ENCODE data around the gene HACL1. TPM values are rescaled to one million over a fixed set of nuclear protein-coding genes. Genes with fewer than 3 reads are reported as not detected.
"Not testable (repeated sequence)": the region's sequence is repeated elsewhere in the genome, so short reads cannot be mapped to it uniquely, and the experiment has no call there.

HACL1 gene
- total RNA-seq, 2 donors from 2014 or later = 22.7 to 34.2 TPM

DNA sequence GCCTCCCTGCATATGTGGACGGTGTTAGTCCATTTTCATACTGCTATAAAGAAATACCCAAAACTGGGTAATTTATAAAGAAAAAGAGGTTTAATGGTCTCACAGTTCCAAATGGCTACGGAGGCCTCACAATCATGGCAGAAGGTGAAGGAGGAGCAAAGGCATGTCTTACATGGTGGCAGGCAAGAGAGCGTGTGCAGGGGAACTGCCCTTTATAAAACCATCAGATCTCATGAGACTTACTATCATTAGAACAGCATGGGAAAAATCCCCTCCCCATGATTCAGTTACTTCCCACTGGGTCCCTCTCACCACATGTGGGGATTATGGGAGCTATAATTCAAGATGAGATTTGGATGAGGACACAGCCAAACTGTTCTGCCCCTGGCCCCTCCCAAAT, 1.4 kb upstream of the HACL1 start:
- not testable (repeated sequence) for ATAC-seq; H3K9me3 Mint-ChIP-seq; DNase-seq (ENCODE audit: low spot score in 2 of 2)
- H3K36me3 Mint-ChIP-seq = peaks cover 16 to 29% of the 10 kb centered on the region in 2 donors
- peak overlapping the region; percentile 95 to 98 for H3K27ac Mint-ChIP-seq

DNA sequence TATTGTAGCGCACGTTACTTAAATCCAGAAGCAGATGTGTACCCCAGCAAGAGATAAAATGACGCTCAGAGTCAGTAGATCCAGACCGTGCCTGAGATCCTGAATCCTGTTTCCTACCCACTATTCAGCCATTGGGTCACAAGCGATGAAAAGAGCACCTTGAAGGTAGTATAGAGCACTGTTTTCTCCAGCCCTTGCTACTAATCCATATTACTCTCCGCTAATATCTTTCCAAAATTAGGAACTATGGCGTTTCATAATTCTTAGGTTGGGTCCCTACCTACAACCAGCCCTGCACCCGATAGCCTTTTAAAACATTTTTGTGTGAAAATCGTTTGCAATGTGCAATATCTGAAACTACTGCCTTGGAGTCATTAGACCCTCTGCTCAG, 772 bp upstream of the HACL1 start:
- DNase-seq (ENCODE audit: low spot score in 2 of 2) (no peak), ATAC-seq (peak in 1 of 2 donors; percentile 13)
- peak overlapping the region; percentile 95 to 98 for H3K27ac Mint-ChIP-seq
- peaks cover 0 to 8% of the 10 kb centered on the region in 2 donors for H3K9me3 Mint-ChIP-seq
- peaks cover 16 to 29% of the 10 kb centered on the region in 2 donors for H3K36me3 Mint-ChIP-seq

DNA sequence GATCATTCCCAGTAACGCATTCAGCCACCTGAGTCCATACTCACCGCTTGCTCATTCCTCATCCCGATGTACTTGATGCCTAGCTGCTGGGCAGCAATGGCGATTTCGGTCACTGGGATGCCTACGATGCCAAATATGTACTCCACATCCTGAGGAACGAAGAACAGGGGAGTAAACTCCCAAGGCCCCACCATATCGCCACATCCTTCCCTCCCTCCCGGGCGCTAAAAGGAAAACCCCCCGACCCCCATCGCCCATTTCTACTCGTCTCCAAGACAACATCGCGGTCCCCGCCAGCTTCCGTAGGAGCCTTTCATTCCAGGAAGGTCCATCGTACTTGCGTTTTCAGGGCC, 347 bp downstream of the HACL1 start:
- peaks cover 16 to 29% of the 10 kb centered on the region in 2 donors for H3K36me3 Mint-ChIP-seq
- H3K9me3 Mint-ChIP-seq = peaks cover 0 to 8% of the 10 kb centered on the region in 2 donors
- DNase-seq (ENCODE audit: low spot score in 2 of 2) (no peak), ATAC-seq (peak in 1 of 2 donors; percentile 0)
- peak overlapping the region; percentile 95 to 98 for H3K27ac Mint-ChIP-seq

DNA sequence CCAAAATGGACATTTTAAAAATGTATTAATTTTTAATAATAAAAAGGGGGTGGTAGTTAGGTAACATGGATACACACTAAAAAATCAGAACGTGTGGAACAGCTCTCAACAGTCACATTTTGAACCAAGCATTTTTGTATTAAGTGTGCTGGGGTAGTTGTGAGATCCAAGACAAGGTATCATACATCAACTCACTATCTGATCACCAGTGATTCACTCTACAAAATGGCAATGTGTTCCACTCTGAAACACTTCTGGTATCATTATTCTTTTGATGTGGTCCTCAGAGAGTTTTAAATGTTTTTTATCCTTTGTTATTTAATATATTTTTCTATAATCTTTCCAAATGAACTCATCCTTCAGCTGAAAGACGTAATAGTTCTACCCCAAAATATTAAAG, 5.4 kb downstream of the HACL1 start:
- H3K27ac Mint-ChIP-seq = no peak overlapping the region
- no peak for DNase-seq (ENCODE audit: low spot score in 2 of 2)
- no peaks in the 10 kb centered on the region for H3K9me3 Mint-ChIP-seq
- peaks cover 0 to under 1% of the 10 kb centered on the region in 2 donors for H3K36me3 Mint-ChIP-seq
- peak in 1 of 2 donors; percentile 41 for ATAC-seq

DNA sequence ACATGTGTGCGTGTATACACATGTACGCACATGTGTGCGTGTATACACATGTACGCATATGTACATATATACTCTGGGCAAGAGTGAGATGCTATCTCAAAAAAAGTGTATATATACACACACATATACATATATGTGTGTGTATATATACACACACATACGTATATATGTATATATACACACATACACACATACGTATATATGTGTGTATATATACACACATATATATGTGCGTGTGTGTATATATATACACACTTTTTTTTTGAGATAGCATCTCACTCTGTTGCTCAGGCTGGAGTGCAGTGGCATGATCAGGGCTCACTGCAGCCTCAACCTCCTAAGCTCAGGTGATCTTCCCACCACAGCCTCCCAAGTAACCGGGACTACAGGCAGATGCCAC, 8.4 kb downstream of the HACL1 start:
- no peak for ATAC-seq
- H3K9me3 Mint-ChIP-seq = no peaks in the 10 kb centered on the region

DNA sequence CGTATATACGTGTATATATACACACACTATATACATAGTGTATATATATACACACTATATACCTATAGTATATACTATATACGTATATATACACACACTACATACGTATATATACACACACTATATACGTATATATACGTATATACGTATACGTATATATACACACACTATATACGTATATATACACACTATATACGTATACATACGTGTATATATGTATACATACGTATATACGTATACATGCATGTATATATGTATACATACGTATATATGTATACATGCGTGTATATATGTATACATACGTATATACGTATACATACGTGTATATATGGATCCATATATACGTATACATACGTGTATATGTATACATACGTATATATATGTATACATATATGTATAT, 9.4 kb downstream of the HACL1 start:
- DNase-seq (ENCODE audit: low spot score in 2 of 2) (no peak), ATAC-seq (no peak)
- Mint-ChIP-seq H3K36me3 (no peaks in the 10 kb centered on the region), H3K27ac (no peak overlapping the region), H3K9me3 (no peaks in the 10 kb centered on the region)

More for the DNA sequence above, 8.4 kb downstream of the HACL1 start:
- H3K36me3 Mint-ChIP-seq = no peaks in the 10 kb centered on the region
- DNase-seq (ENCODE audit: low spot score in 2 of 2) = no peak
- no peak overlapping the region for H3K27ac Mint-ChIP-seq

DNA sequence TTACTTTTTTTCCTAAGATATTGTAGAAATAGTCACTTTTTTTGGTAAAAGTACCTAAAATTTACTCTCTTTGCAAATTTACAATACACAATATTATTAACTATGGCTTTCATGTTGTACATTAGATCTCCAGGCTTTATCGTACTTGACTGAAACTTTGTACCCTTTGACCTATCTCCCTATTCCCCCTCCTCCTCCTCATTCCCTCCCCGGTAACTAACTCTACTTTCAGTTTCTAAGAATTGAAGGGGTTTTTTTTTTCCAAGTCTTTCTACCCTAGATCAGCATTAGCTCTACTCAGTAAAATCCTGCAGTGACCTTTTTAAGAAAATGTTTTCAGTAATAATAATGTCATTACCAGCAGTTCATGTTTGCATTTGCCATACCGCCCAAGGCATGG, 10.1 kb downstream of the HACL1 start:
- ATAC-seq = no peak
- H3K9me3 Mint-ChIP-seq = no peaks in the 10 kb centered on the region
- DNase-seq (ENCODE audit: low spot score in 2 of 2) = no peak
- H3K27ac Mint-ChIP-seq = no peak overlapping the region
- peaks cover 0 to 3% of the 10 kb centered on the region in 2 donors for H3K36me3 Mint-ChIP-seq

DNA sequence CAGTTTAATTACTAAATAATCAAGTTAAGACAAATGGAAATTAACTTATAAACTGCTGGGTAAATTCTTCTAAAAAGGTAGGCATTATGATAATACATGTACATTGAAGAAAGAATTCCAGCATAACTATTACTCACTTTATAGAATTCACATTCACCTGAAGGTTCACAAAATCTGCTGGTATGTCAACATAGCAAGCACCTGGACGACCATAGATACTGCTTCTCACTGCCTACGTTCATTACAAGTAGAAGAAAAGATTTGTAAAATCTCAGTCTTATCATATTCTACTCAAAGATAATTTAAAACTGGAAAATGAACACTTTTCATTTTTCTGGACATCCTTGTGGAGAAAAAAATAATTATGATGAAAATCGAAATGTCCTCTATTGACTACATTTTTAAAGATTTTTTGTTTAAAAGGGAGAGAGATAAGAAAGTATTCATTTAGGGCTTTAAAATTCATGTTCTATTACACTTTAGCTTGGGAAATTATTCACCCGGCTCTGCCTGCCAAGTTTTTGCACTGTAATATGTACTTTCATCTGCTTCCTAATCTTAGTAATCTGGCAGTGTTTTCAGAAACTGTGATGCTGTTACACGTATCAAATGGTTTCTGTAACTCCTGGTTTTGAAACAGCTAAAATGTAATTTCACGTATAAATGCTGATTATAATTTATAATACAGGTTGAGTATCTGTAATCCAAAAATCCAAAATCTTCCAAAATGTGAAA, 16.1 kb downstream of the HACL1 start:
- no peak for DNase-seq (ENCODE audit: low spot score in 2 of 2)
- H3K27ac Mint-ChIP-seq = no peak overlapping the region
- no peak for ATAC-seq
- H3K36me3 Mint-ChIP-seq = peaks cover 0 to 4% of the 10 kb centered on the region in 2 donors
- H3K9me3 Mint-ChIP-seq = no peaks in the 10 kb centered on the region

DNA sequence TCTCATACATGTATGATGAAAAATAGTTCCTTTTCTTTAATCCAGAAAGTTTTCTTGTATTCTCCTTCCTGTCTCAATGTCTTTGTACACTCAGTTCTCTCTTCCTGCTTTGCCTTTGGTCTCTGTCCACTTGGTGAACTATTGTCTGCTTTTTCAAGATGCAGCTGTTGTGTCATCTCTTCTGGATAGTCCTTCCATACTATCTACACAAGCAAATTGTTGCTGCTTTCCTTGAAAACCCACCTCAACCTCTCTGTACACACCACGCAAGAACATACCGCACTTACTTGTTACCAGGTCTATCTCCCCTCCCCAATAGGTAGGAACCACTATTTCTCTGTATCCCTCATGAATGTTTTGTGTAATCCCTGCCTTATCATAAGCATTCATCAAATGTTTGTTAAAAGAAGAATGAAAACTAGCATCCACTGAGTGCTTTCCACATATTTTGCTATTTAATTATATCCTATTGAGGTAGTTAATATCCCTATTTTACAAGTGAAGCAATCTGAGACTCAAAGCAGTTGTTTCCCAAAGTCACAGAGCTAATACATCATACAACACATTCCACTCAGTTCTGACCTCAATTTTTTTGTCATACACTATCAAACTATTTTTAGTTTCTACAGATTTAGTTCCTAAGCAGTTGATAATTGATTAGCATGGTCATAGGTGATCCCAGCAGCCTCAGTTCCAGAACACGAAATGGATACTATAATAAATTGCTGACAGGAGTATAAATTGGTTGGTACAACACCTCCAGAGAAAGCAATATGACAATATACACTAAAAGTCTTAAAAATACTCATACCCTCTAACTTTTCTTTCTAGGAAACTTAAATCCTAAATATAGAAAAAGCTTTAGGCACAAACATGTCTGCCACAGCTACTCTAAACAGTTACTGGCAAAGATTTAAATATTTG, 19.6 kb downstream of the HACL1 start:
- Mint-ChIP-seq H3K9me3 (no peaks in the 10 kb centered on the region), H3K27ac (peak overlapping the region in 1 of 2 donors; percentile 22), H3K36me3 (peaks cover 0 to 8% of the 10 kb centered on the region in 2 donors)
- ATAC-seq = no peak
- DNase-seq (ENCODE audit: low spot score in 2 of 2) = no peak

DNA sequence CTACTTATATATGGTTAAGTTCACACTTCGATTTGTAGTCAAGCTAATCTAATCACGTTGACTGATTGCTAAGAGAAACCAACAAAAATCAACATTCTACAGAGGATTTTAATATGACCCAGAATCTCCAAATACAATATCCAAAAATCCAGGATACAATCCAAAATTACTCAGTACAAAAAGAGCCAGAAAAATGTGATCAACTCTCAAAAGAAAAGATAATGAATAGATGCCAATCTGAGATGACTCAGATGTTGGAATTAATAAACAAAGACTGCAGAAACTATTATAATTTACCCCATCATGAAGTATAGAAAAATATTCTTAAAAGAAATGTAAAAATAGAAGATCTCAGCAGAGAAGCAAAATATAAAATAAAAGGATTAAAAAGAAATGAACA, 22.3 kb downstream of the HACL1 start:
- DNase-seq (ENCODE audit: low spot score in 2 of 2) (no peak), ATAC-seq (no peak)
- H3K9me3 Mint-ChIP-seq = no peaks in the 10 kb centered on the region
- H3K27ac Mint-ChIP-seq = peak overlapping the region in 1 of 2 donors; percentile 37
- peaks cover 0 to 5% of the 10 kb centered on the region in 2 donors for H3K36me3 Mint-ChIP-seq

DNA sequence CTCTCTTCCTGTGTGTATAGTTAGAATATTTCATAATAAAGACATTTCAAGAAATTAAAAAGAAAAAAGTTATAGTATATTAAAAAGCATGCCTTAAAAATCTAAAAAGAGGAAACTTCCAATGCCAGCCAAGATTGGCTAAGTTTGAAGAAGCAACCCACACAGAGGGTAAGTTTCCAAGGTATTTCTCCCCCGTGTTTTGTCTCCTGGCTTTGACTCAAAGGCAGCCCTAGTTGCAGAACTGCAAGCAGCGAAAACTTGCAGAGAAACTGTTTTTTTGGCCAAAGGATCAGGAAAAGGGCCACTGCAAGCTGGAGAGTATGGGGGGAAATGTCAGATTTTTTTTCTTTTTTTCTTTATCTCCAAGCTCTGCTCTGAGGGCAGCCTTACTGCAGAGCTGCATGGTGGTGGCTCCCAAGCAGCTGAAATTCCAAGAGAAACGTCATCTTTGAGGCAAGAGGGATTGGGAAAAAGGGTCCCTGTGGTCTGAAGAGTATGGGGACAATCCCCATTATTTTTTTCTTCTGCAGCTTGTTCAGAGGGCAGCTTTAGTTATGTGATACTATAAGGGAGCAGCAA, 23.0 kb downstream of the HACL1 start:
- Mint-ChIP-seq H3K9me3 (no peaks in the 10 kb centered on the region), H3K27ac (peak overlapping the region in 1 of 2 donors; percentile 1), H3K36me3 (peaks cover 0 to 5% of the 10 kb centered on the region in 2 donors)
- ATAC-seq = no peak
- DNase-seq (ENCODE audit: low spot score in 2 of 2) = no peak

DNA sequence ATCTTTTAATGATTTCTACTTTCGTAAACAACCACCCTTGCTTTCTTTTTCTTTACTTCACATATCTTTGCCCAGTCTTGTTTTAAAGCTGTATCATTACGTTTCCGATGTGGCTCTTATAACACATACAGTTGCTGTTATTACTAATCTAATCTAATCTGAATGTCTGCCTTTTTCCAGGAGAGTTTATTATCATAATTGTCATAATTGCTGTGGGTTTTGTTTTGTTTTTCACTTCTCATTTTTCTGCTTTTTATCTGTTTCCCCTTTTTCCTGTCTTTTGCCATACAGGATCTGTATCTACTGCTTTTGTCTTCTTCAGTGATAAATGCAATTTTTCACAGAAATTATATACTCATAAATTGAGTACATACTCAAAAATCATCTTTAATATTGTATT, 24.9 kb downstream of the HACL1 start:
- ATAC-seq (no peak), DNase-seq (ENCODE audit: low spot score in 2 of 2) (no peak)
- no peaks in the 10 kb centered on the region for H3K9me3 Mint-ChIP-seq
- no peak overlapping the region for H3K27ac Mint-ChIP-seq
- peaks cover 0 to 5% of the 10 kb centered on the region in 2 donors for H3K36me3 Mint-ChIP-seq

DNA sequence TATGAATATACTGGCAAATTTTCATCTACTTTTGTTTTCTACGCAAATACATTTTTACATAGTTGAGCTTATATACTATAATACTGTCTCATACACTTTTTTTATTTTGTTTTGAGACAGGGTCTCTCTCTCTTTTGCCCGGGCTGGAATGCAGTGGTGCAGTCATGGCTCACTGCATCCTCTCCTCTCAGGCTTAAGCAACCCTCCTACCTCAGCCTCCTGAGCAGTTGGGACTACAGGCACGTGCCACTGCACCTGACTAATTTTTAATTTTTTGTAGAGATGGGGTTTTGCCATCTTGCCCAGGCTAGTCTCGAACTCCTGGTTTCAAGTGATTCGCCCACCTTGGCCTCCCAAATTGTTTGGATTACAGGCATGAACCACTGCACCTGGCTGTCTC, 25.9 kb downstream of the HACL1 start:
- Mint-ChIP-seq H3K9me3 (no peaks in the 10 kb centered on the region), H3K36me3 (peaks cover 0 to 5% of the 10 kb centered on the region in 2 donors), H3K27ac (no peak overlapping the region)
- DNase-seq (ENCODE audit: low spot score in 2 of 2) (no peak), ATAC-seq (no peak)

DNA sequence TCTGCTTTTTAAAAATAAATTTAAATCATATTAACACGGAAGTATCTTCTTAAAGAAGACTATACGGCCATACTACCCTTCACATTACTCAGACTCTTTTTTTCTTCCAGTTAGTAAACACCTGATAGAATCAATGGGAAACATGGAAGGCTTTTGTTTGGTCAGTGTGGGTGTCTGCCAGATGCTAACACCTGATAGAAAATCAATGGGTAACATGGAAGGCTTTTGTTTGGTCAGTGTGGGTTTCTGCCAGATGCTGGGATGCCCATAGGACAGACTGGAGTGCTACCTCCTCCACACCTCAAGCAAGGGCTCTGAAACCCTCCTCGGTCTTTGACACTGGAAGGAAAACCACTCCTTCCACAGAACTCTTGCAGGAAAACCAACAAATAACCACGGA, 29.2 kb downstream of the HACL1 start:
- Mint-ChIP-seq H3K27ac (no peak overlapping the region), H3K36me3 (peaks cover 7 to 14% of the 10 kb centered on the region in 2 donors), H3K9me3 (no peaks in the 10 kb centered on the region)
- no peak for ATAC-seq
- DNase-seq (ENCODE audit: low spot score in 2 of 2) = no peak

DNA sequence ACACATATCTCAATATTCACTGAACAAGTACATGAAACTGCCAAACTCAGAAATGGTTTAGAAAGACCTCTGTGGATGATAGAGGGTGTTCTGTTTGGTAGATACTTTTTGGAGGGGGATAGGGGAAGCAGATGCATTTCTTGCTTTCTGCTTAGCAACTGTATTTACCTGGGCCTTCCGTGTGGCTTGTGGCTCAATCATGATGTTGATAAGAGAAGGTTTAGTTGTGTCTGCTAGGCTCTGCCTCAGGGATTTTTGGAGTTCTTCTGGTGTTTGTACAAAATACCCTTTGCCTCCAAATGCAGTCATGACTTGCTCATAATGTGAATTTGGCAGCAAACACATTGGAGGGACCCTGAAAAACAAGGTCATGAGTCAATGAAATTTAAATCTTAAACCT, 38.2 kb downstream of the HACL1 start:
- Mint-ChIP-seq H3K27ac (peak overlapping the region in 1 of 2 donors; percentile 10), H3K36me3 (peaks cover 7 to 11% of the 10 kb centered on the region in 2 donors)
- no peak for DNase-seq (ENCODE audit: low spot score in 2 of 2)

DNA sequence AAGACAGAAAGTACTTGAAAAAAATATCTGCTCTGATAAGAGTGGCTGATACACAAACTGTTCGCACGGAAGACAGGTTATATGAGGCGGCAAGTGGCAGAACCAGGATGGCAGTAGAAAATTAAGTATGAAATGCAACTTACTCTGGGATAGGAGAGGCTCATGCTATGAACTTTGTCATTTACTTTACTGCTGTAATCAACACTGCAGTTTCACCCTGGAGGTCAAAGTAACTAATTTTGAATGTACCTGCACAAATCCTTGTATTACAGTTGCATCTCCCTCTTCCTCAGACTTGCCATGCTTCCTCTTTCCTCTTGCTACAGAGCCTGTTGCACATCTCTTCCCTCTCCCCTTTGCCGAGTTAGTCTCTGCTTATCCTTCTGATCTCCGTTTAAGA, 38.8 kb downstream of the HACL1 start:
- H3K9me3 Mint-ChIP-seq = no peaks in the 10 kb centered on the region
- no peak overlapping the region for H3K27ac Mint-ChIP-seq
- ATAC-seq (no peak), DNase-seq (ENCODE audit: low spot score in 2 of 2) (no peak)
- H3K36me3 Mint-ChIP-seq = peaks cover 2 to 5% of the 10 kb centered on the region in 2 donors

More for the DNA sequence above, 38.2 kb downstream of the HACL1 start:
- no peak for ATAC-seq
- no peaks in the 10 kb centered on the region for H3K9me3 Mint-ChIP-seq

DNA sequence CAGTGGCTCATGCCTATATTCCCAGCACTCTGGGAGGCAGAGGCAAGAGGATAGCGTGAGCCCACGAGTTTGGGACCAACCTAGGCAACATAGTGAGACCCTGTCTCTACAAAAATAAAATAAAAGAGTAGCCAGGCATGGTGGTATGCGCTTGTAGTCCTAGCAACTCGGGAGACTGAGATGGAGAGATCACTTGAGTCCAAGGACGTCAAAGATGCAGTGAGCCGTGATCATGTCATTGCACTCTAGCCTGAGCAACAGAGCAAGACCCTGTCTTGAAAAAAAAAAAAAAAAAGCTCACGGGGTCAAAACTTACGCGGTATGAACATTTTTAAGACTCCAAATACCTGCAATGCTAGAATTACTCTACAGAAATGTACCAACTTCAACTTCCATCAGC, 42.8 kb downstream of the HACL1 start:
- Mint-ChIP-seq H3K36me3 (no peaks in the 10 kb centered on the region), H3K9me3 (no peaks in the 10 kb centered on the region), H3K27ac (no peak overlapping the region)
- ATAC-seq = no peak
- DNase-seq (ENCODE audit: low spot score in 2 of 2) = no peak

Measured in activated naive CD4-positive, alpha-beta T cell treated with anti-CD3 and anti-CD28 coated beads, Interleukin-2, amount 50 U/mL, for 72 hours (primary cell).